ENCODE results near the gene NAT8L.

Gene NAT8L

GRCh38 chr4:2068198-2068470 lies 9.0 kb downstream of the NAT8L start:
- Histone ChIP-seq H3K27ac (ENCODE audit: poor library complexity, severe bottlenecking) (no peak overlapping the region), H3K4me3 (ENCODE audit: severe bottlenecking) (no peak overlapping the region), H3K27me3 (ENCODE audit: insufficient read depth, poor library complexity, severe bottlenecking) (no peaks in the 10 kb centered on the region), H3K9me3 (ENCODE audit: severe bottlenecking) (no peaks in the 10 kb centered on the region), H3K4me1 (ENCODE audit: insufficient read depth, poor library complexity, severe bottlenecking) (no peaks in the 10 kb centered on the region), H3K36me3 (ENCODE audit: low read depth) (no peaks in the 10 kb centered on the region)
- TF ChIP-seq CTCF (IDR thresholded peaks at IDR 0.05; ENCODE audit: poor library complexity, severe bottlenecking): no peak
- DNase-seq (ENCODE audit: low spot score): no peak
- ATAC-seq (ENCODE audit: low read depth): no peak

- Histone ChIP-seq H3K36me3 (ENCODE audit: low read depth) (no peaks in the 10 kb centered on the region), H3K27ac (ENCODE audit: poor library complexity, severe bottlenecking) (no peak overlapping the region), H3K4me1 (ENCODE audit: insufficient read depth, poor library complexity, severe bottlenecking) (no peaks in the 10 kb centered on the region), H3K4me3 (ENCODE audit: severe bottlenecking) (no peak overlapping the region), H3K9me3 (ENCODE audit: severe bottlenecking) (no peaks in the 10 kb centered on the region), H3K27me3 (ENCODE audit: insufficient read depth, poor library complexity, severe bottlenecking) (no peaks in the 10 kb centered on the region)
- no peak for TF ChIP-seq CTCF (IDR thresholded peaks at IDR 0.05; ENCODE audit: poor library complexity, severe bottlenecking)
- peak; percentile 35 for DNase-seq (ENCODE audit: low spot score)
- no peak for ATAC-seq (ENCODE audit: low read depth)
Measured at GRCh38 chr4:2068566-2068965, 9.4 kb downstream of the NAT8L start.

- Histone ChIP-seq H3K4me3 (ENCODE audit: severe bottlenecking) (no peak overlapping the region), H3K4me1 (ENCODE audit: insufficient read depth, poor library complexity, severe bottlenecking) (no peaks in the 10 kb centered on the region), H3K27me3 (ENCODE audit: insufficient read depth, poor library complexity, severe bottlenecking) (no peaks in the 10 kb centered on the region), H3K36me3 (ENCODE audit: low read depth) (no peaks in the 10 kb centered on the region), H3K9me3 (ENCODE audit: severe bottlenecking) (no peaks in the 10 kb centered on the region), H3K27ac (ENCODE audit: poor library complexity, severe bottlenecking) (no peak overlapping the region)
- no peak for ATAC-seq (ENCODE audit: low read depth)
- no peak for TF ChIP-seq CTCF (IDR thresholded peaks at IDR 0.05; ENCODE audit: poor library complexity, severe bottlenecking)
- peak; percentile 34 for DNase-seq (ENCODE audit: low spot score)
Measured at GRCh38 chr4:2069161-2069971, 10.2 kb downstream of the NAT8L start.

- Histone ChIP-seq H3K36me3 (ENCODE audit: low read depth) (no peaks in the 10 kb centered on the region), H3K27me3 (ENCODE audit: insufficient read depth, poor library complexity, severe bottlenecking) (no peaks in the 10 kb centered on the region), H3K4me1 (ENCODE audit: insufficient read depth, poor library complexity, severe bottlenecking) (no peaks in the 10 kb centered on the region), H3K27ac (ENCODE audit: poor library complexity, severe bottlenecking) (no peak overlapping the region), H3K9me3 (ENCODE audit: severe bottlenecking) (no peaks in the 10 kb centered on the region), H3K4me3 (ENCODE audit: severe bottlenecking) (no peak overlapping the region)
- peak; percentile 47 for DNase-seq (ENCODE audit: low spot score)
- TF ChIP-seq CTCF (IDR thresholded peaks at IDR 0.05; ENCODE audit: poor library complexity, severe bottlenecking): no peak
- ATAC-seq (ENCODE audit: low read depth): no peak
Measured at GRCh38 chr4:2069986-2070385, 10.9 kb downstream of the NAT8L start.
